ENCODE measurements around the gene DHX58. TPM values are rescaled to one million over a fixed set of nuclear protein-coding genes. Genes with fewer than 3 reads are reported as not detected.

Gene DHX58
- total RNA-seq, 4 donors from 2014 or later: 3.9 to 10.4 (median 8.9) TPM

DNA sequence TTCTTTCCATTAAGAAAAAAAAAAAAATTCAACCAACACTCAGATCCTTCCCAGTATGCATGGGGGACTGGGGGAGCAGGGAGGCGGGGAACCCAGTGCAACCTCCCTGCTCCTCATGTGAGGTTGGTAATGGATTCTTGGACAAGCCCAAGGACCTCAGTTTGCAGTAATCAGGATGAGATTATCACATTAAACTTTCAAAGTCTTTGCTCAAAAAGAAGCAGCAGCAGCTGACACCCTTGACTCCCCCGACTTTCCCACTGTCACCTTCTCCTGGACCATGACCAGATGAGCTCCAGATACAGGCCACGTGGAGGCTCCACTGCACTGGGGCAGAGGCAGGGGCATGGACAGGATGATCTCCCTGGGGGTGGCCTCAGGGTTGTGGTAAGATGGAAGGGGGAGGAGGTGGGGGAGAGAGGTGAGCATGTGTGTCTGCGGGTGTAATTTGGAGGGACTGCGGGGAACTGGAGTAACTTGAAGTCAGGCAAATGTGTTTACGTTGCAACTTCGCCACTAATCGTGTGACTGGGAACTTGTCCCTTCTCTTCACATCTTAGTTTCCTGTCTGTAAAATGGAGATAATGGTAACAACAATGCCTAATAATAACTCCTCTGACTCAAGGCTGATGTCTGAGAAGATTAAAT lies 34.0 kb downstream of the DHX58 start:
- H3K27me3 ChIP-seq: peaks cover 0 to 18% (median 0%) of the 10 kb centered on the region in 4 donors
- no peak for DNase-seq
- TF ChIP-seq, protein P1, sequence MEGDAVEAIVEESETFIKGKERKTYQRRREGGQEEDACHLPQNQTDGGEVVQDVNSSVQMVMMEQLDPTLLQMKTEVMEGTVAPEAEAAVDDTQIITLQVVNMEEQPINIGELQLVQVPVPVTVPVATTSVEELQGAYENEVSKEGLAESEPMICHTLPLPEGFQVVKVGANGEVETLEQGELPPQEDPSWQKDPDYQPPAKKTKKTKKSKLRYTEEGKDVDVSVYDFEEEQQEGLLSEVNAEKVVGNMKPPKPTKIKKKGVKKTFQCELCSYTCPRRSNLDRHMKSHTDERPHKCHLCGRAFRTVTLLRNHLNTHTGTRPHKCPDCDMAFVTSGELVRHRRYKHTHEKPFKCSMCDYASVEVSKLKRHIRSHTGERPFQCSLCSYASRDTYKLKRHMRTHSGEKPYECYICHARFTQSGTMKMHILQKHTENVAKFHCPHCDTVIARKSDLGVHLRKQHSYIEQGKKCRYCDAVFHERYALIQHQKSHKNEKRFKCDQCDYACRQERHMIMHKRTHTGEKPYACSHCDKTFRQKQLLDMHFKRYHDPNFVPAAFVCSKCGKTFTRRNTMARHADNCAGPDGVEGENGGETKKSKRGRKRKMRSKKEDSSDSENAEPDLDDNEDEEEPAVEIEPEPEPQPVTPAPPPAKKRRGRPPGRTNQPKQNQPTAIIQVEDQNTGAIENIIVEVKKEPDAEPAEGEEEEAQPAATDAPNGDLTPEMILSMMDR (IDR thresholded peaks at IDR 0.05): no peak
- TF ChIP-seq POLR2A (IDR thresholded peaks at IDR 0.05): no peak
- no peak overlapping the region for H3K27ac ChIP-seq
- no peak overlapping the region for H3K4me3 ChIP-seq
- H3K36me3 ChIP-seq: no peaks in the 10 kb centered on the region
- no peaks in the 10 kb centered on the region for H3K4me1 ChIP-seq
- WGBS, 2 donors: 72 to 85% methylated on average over 6 to 8 of the region's 8 CpGs
- intact Hi-C loops (cut with DNase I): no loop called here
- H3K9me3 ChIP-seq: no peaks in the 10 kb centered on the region

DNA sequence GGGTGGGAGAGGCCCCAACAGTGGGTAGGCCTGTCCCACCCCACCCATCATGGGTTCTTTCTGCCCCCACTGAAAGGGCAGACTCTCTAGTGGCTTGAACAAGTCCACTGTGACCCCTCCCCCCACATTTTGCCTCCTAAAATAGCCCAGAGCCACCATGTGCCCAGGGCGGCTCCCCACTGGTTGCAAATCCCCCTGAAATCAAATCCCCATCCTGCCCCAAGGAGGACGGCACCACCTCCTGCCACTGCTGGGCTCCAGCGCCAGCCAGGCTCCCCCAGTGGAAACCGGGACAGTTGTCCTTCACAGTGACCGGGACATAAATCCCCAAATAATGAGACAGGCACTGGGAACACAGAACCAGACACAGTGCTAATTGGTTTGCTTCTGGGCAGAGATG lies 34.8 kb downstream of the DHX58 start:
- H3K9me3 ChIP-seq: no peaks in the 10 kb centered on the region
- no peak overlapping the region for H3K27ac ChIP-seq
- no peaks in the 10 kb centered on the region for H3K36me3 ChIP-seq
- H3K27me3 ChIP-seq: peaks cover 0 to 26% (median 2%) of the 10 kb centered on the region in 4 donors
- no peak for DNase-seq
- H3K4me1 ChIP-seq: peaks cover 0 to 1% (median 0%) of the 10 kb centered on the region in 3 donors
- intact Hi-C loops (cut with DNase I): no loop called here
- H3K4me3 ChIP-seq: no peak overlapping the region
- no peak for TF ChIP-seq POLR2A (IDR thresholded peaks at IDR 0.05)
- TF ChIP-seq, protein P1 (IDR thresholded peaks at IDR 0.05): no peak
- WGBS, 2 donors: no CpG with 5 or more reads among the region's 5 CpGs

DNA sequence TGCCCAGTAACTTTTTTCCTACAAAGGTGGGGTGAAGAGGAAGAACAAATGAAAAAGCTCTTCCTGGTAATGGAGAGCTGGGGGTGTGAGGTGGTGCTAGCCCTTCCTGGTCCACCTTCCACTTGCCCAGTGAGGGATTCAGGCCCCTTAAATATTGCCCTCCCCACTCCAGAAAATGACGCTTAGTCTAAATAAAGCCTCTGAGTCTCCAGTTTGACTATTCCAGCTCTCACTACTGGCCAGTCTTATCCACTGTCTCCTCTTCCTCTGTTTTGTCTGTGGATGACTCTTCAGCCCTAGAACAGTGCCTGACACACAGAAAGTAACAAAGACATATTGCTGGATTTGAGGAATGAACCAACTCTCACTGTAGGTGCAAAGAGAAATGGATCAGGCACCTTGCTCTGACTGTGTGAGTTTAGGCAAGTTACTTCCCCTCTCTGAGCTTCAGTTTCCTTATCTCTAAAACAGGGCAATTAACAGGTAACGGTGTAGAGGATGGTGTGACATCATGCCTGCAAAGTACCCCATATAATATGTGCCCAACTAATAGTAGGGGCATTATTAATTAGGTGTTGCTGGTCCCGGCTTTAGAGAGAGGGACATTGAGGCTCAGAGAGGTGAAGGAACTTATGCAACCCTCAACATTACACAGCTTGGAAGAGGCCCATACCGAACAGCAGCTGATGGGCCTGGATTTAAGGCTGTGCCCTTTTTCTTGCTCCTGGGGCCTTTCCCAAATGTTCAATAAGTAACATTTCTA lies 35.5 kb downstream of the DHX58 start:
- H3K4me3 ChIP-seq: no peak overlapping the region
- H3K4me1 ChIP-seq: peaks cover 0 to 9% (median 7%) of the 10 kb centered on the region in 3 donors
- no peaks in the 10 kb centered on the region for H3K36me3 ChIP-seq
- no peaks in the 10 kb centered on the region for H3K9me3 ChIP-seq
- 75 to 83% methylated on average over 4 of the region's 4 CpGs for WGBS, 2 donors
- peaks cover 2 to 34% (median 5%) of the 10 kb centered on the region in 4 donors for H3K27me3 ChIP-seq
- no peak overlapping the region for H3K27ac ChIP-seq
- intact Hi-C loops (cut with DNase I): no loop called here
- DNase-seq: no peak
- TF ChIP-seq, protein P1 (IDR thresholded peaks at IDR 0.05): no peak
- TF ChIP-seq POLR2A (IDR thresholded peaks at IDR 0.05): no peak

DNA sequence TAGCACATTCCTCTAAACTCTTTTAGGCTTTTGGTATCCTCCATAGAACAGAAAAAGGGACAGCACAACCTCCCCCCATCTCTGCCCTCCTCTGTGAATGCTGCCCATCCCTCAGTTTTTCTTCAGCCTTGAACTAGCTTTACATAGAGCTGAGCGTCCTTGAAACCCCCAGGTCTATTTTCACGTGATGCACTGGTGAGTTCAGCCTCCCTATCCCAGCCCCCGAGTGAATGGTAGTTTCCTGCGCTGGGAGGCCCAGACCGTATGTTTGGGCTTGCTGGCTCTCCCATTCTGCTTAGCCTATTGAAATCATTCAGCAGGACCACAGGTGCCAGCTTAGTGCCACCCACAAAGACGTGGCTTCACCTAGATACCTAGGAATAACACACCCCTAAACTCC lies 36.7 kb downstream of the DHX58 start:
- WGBS, 2 donors: 65 to 73% methylated on average over 6 of the region's 6 CpGs

More for the DNA sequence above, 36.7 kb downstream of the DHX58 start:
- H3K36me3 ChIP-seq: no peaks in the 10 kb centered on the region
- peaks cover 0 to 12% (median 10%) of the 10 kb centered on the region in 3 donors for H3K4me1 ChIP-seq
- intact Hi-C loops (cut with DNase I): no loop called here
- H3K27ac ChIP-seq: no peak overlapping the region
- TF ChIP-seq, protein P1 (IDR thresholded peaks at IDR 0.05): no peak
- TF ChIP-seq POLR2A (IDR thresholded peaks at IDR 0.05): no peak
- H3K9me3 ChIP-seq: no peaks in the 10 kb centered on the region
- no peak for DNase-seq
- peaks cover 3 to 46% (median 10%) of the 10 kb centered on the region in 4 donors for H3K27me3 ChIP-seq
- H3K4me3 ChIP-seq: no peak overlapping the region

All from esophagus squamous epithelium (tissue), 5 donors.